GM21367 (cell line): Measurements from ENCODE around the gene CYBA.

Experiments
- ATAC-seq: cut with Tn5 transposase; IDR thresholded peaks from one replicate; pipeline ENCODE4 v1.9.1; 2021; ENCODE audit not compliant: unreplicated experiment

Gene CYBA

DNA sequence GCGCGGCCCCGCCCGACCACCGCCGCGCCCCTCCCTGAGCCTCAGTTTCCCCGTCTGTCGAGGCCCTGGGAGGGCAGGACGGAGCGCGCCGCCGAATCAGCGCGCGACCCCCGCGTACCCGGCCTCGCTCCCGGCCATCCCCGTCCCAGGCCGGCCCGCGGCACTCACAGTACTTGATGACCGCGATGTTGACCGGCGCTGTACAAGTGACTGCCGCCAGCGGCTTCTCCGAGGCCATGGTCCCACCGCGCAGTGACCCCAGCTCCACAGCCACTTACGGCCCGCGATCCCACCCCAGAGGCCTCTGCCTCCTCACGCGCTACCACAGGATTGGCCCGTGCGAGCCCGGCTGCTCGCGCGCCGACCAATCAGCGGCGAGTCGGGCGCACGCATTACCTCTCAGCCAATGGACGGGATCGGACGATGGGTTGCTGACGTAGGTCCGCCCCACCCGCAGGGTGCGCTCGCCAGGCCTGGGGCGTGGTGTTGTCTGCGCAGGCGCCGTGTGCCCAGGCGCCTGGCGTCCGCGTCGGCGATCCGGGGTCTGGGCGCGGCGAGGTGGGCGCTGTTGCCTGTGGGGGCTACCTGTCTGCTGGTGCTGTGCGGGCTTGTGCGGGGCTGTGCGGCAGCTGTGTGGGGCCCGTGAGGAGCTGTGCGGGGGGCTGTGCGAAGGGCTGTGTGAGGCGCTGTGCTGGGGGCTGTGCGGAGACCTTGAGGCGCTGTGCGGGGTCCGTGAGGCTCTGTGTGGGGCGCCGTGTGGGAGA lies 12.2 kb upstream of the CYBA start, which contains the start of gene MVD:
TSS of gene MVD (minus strand) at position 249 of the 764 bp plus-strand sequence. CDS start at position 238, 11 bp downstream.
- ATAC-seq, result peak; percentile 85

DNA sequence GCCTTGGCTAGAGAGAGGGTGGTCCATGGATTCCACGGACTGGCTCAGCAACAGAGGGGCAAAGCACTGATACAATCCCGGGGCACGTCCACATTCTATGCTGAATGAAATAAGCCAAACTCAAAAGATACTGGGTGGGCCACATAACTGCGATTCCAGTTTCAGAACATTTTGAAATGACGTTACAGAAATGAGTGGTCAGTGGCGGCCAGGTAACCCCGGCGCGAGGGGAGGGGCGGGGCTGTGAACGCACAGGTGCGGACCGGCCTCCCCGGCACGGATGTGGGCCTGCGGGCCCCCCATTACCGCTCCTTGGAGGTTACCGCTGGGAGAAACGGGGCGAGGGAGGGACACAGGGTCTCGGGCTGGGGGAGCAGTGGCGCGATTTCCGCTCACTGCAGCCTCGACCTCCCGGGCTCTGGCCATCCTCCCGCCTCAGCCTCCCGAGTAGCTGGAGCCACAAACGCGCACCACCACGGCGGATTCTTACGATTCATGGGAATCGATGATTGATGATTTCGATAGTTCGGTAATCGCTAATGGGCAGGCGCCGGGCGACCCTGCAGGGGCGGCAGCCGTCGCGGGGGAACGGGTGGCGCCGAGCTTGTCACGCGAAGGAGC lies 11.5 kb upstream of the CYBA start:
- no peak for ATAC-seq

DNA sequence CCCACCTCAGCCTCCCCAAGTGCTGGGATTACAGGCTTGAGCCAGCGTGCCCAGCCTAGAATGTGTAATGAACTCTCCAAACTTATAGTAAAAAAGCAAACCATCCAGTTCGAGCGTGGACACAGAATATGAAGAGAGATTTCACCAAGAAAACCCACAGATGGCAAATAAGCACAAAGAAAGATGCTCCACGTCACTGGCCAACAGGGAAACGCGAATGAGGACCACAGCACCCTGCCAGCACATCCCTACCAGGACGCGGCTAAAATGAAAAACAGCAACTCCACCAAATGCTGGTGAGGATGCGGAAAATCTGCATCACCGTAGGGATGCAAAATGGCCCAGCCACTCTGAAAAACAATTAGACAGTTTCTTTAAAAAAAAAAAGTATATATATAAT lies 10.6 kb upstream of the CYBA start:
- no peak for ATAC-seq

DNA sequence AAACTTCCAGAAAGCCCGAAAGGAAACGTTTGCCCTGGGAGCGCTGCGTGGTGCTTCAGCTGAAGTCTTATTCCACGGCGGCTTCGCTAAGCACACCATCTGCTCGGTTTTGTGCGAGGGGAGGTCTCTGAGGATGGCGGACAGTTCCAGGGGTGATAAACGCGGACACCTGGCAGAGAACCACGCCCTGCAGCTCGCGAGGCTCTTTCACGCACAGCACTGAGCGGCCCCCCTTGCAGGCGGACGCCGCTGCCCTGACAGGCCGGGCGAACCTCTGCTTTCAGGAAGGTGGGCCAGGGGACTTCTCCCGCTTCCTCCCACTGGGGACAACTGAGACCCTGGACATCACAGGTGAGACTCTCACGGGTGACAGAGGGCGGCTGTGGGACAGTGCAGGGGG lies 8.3 kb upstream of the CYBA start:
- no peak for ATAC-seq

DNA sequence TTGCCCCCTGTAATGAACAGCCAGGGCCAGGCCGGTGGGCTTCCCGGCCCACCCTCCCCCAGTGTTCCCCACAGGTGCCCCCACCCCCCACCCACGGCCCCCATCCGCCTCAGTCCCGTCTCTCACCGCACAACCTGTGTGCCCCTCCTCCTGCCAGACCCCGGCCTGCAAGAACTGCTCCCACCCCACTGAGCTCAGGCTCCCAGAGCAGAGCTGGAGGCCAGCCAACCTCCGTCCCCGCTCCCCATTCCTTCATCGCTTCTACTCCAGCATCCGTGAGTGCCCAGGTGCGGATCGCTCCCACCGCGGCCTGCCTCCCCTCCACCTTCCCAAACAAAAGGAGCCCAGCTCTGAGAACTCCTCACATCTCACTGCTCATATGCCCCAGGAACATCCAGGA lies 7.9 kb upstream of the CYBA start:
- ATAC-seq, result no peak

DNA sequence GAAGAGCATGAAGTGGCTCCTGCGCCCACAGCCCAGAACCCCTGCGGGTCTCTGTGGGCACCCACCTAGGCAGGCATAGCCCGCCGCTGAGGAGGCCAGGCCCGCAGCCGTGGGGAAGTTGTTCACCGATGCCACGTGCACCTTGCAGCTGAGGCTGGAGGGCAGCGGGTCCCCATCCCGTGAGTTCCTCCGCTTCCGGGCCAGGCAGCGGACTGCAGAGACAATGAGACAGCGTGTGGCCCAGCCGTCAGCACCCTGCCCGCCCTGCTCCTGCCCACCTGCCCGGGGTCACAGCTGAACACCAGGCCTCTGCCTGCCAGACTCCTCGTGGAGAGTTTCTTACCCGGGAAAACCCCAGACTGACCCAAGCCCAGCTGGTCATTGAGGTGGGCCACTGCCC lies 6.5 kb upstream of the CYBA start:
- no peak for ATAC-seq

DNA sequence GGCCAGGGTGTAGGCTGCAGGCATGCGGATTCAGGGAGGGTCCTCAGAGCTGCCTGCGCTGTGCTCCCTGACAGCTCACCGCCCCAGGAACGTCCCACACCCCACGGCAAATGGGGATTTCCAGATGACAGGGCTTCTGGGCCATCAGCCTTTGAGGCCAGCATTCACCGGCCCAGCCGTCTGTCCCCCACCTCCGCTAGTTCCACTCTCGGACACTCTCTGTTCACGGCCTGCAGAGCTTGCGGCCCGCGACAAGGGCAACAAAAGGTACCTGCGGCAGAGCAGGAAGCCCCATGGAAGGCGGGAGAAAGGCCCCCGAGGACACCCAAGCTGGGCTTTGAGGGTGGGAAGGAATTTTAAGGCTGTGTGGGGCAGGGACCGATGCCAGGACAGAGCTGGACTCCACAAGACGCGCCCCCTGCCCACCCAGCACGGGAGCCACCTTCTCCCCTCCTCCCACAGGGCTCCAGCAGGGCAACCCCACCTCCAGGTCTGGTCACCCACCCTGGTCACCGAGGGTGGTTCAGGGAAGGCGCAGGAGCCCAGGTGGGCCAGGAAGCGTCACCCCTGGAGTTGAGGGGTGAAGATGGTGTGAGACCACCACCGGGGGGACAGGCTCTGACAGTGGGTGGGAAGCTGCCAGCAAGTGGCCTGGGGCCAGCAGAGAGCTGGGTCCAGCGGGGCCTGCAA lies 5.6 kb upstream of the CYBA start:
- ATAC-seq, result no peak

DNA sequence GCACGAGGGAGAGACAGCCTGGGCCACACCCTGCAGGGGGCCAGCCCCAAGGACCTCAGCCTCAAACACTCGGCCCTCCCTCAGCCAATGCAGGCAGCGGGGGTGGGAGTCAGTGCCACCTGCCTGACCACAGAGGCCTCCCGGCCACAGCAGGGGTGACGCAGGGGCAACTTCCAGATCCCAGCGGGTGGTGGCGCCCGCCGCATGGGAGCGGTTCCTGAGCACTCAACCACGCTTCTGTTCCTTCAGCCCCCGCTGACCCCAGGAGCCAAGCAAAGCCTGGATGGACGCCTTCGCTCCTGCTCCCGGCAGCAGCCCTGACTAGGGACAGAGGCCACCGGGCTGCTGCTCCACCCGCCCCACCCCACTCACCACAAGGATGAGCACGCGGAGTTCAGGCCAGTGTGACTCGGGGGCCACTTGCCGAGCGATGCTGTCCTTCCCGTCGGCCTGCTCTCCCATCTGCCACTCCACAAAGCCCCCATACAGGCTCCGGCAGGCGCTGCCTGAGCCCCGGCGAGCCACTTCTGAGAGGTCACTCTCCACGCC lies 5.0 kb upstream of the CYBA start:
- no peak for ATAC-seq

DNA sequence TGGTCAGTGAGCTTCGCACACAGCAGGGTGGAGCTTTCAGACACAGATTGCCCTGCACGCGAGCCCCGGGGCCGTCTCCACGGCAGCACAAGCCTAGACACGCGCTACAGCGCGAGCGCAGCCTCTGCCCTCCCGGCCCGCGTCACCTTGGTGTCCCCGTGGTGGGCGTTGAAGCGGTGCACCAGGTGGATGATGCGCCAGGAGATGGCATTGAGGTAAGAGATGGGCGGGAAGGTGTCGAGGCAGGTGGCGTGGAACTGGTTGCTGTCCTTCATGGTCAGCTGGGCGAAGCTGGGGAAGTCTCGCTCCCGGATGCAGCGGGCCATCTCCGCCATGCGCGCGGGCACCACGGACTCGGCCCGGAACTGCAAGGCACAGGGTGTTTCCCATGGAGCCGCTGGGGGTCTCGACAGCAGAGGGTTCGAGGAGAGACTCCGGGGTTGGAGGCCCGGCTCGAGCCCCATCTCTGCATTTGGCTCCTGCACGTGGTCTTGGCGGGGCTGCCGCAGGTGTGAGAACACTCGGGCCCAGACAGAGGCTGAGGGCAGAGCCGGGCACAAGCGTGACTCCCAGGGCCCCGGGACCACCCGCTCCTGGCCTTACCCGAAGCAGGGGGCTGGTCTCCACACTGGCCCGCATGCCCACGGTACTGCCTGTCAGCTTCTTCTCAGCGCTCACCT lies 4.3 kb upstream of the CYBA start:
- ATAC-seq, result no peak

DNA sequence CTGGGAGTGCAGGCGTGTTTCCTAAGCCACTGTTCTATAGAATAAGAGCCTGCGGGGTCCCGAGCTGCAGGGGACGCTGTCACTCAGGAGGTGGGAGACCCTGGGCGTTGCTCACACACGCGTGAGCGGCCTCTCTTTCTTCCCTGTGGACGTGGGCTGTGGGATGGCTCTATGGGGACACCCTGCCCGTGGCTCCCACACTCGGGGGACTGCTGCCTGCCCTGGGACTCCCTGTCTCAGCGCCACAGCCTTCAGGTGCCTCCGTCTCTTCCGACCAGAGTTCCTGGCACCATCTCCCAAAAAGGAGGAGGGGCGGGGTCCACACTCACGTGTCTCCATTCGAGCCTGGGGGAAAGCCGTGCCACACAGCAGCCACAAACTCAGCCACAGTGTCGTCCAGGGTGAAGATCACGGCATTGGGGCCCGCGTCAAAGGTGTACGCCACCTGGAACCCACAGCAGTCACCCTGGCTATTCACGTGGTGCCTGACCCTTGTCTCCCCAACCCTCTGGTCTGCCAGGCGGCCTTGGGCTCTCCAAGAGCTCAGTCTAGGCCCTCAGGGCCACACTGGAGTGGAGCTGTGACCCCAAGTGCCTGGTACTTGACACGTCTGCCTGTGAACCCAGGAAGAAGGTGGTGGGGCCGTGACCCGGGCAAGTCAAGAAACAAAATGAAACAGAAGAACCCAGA lies 3.7 kb upstream of the CYBA start:
- ATAC-seq, result no peak

DNA sequence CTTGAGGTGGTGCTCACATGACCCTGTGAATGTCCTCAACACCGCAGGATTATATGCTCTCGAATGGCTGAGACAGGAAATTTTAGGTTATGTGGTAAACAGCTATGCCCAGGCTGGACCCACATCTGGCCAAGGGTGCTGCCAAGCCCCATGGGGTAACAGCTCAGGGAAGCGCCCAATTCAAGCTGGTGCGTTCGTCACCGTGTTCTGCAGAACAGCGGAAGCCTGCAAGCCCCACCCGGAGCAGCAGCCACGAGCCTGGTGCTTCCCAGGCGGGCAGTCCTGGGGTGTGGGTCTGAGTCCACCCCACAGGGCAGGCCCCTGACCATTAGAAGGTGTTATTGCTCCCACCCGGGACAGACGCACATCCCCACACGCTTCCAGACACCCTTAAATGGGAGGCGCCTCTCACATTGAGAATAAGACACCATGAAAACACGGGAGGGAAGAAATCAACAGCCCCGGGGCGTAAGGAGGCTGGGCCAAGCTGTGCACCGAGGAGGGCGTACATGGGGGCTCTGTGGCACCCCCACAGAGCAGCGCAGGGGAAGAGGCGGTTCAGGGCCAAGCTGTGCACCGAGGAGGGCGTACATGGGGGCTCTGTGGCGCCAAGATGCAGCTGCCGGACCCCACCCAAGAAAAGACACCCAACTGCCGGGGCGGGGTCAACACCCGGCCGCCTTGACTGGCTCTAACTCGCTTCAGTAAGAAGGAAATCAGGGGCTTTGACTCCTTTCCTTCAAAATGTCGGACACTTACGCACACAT lies 2.9 kb upstream of the CYBA start:
- ATAC-seq, result no peak

DNA sequence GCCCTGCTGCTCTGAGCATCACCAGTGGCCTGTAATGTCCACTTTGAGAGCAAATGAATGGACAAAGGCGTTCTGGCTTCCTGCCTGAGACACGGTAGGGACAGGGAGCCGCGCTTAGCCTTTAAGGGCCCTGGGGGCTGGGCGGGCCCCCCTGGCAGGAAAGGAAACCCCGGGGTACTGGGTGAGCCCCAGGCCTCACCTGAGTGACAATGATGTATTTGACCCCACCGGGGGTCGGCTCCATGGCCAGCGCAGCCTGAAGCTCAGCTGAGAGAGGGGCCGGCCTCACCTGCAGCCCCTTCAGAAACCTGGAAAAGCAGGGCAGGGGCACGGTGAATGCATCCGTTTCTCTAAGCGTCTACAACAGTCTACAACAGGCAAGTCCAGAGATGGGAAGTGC lies 2.2 kb upstream of the CYBA start:
- ATAC-seq, result no peak

DNA sequence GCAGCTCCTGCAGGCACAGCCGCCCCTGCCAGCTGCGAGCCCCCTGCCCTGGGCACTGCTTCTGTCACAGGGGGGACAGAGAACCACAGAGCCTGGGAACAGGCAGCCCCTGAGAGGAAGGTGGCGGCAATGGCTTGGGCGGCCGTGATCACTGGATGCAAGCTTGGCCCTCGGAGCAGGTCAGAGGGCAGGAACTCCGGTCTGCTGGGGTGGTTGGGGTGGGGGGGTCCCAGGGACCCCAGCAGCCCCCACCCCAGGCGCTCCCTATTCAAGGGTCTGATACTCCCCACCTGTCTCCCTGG lies 1.9 kb upstream of the CYBA start:
- ATAC-seq, result no peak

DNA sequence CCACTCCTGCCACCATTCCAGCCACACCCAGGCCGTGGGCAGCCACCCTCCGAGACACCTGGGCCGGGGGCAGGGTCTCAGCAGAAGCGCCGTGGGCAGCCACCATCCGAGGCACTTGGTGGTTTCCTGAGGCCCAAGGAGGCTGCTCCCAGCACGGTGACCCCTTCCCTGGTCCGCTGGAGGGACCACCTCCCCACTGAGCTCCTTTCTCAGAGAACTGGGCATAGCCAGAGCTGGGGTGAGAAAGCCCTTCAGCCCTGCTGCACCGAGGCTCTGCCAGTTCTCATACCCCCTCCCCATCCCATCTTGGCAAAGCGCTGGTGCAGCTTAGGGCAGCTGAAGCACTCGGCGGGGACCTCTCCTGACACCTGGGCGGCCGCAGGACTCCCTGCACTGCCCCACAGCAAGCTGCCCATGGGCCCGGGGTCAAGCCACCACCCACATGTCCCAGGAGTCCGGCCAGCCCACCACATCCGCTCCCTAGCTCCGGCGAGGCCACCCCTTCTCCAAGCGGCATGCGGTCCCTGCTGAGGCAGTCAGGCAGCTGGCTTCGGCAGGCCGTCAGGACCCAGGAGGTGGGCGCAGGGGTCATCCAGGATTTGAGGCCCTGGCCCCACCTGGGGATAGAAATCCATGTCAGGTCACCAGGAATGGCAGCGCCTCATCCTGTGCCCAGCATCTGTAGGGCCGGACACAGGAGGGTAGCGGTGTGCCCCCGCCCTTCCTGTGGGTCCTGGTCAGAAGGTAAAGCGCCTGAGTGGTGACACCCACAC lies 1.3 kb upstream of the CYBA start:
- no peak for ATAC-seq

DNA sequence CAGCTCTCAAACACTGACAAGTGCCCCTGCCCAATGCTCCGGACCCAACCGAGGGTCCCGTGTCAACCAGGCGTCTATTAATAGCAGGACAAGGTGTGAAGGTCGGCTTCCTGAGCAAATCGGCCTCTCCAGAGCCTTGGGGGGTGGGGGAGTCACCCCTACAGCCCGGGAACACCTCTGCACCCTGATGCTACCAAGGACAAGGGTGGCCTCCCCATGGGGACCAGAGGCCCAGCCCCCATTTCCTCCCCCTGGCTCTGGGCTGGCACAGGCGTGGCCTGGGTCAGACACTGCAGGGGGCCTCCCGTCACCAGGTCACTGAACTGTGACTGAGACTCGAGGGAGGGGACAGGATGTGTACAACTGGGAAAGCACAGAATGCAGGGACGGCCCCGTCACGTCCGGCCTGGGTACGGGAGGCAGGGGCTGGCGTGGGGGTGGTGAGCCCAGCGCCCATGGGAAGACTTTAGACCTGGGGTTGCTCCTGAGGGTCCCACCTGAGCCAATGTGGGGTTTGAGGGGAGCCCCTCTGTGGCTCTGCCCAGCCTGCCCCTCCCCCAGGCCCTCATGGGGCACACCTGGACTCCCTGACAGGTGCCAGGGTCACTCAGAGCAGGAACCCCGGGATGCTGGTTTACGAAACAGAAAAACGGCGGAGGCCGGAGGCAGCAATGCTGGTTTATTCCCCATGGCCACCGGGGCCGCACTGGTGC lies 579 bp upstream of the CYBA start:
- peak; percentile 69 for ATAC-seq

DNA sequence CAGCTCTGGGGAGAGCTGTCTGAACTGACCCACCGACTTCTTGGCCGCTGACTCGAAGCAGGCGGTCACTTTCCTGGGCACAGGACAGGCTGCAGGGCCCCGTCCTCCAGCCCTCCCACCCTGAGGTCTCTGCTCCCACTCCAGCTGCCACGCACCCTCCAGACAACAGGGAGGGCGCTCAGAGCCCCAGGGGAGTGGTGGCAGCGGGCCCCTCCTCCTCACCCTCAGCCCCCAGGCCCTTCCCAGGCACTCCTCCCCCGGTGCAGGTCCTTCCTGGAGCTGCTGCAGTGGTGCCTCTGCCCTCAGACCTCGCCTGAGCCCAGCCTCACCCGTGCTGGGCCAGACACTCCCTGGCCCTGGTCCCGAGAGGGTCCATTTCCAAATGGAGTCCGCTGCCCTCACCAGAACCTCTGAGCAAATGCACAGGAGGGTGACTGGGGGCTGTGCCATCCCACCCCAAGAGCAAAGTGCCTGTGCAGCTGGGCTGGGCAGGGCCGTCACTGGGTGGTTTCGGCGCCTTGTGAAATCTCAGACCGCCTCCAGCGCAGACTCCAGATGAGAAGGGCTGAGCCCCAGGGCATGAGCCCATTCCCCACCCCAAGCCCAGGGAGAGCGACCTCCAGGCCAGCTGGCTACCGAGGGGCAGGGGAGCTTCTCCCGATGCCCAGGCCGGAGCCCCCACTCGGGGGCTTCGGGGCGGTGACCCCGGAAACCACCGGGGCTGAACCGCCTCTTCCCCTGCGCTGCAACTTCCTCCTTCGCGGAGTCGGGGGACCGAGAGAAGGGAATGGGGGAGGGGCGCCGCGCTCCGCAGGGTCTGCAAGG lies 717 bp downstream of the CYBA start:
- no peak for ATAC-seq

DNA sequence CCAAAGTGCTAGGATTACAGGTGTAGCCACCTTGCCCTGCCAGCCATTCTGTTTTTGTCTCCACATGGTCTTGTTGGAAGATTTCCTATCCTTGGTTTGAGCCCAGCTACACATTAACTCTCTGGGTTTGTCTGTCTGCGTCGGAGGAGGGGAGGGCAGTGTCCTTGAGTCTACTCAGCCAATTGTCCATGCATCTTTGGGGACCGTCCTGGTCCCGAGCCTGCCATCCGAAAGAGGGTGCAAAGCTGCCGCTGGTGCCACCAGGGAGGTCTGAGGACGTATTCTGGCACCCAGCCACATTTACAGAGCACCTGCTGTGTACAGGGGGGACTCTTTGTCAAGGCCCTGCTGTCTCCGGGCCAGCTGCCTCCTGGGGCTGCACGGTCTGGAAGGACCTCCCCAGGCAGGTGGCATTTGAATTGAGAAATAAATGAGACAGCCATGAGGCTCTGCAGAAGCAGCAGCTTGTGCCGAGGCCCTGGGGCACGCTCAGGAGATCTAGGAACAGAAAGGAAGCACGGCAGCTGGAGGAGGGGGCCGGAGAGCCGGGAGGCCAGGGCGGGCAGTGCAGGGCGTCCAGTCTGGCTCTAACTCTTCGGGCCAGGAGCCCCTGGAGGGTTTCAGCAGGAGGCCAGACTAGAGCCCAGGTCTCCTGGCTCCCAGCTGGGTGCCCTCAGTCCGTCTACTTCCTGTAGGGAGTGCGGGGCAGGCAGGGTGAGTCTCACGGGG lies 1.5 kb downstream of the CYBA start:
- no peak for ATAC-seq
